LNCAP (cell line): ENCODE data around the gene YWHAG.

Source experiments
- TF ChIP-seq, protein P1 (sequence below): fragments of 450-650 bp; IDR thresholded peaks from 2 replicates; pipeline ENCODE4 v1.5.1; 2017; ENCODE audit warnings: mild to moderate bottlenecking

YWHAG gene

DNA sequence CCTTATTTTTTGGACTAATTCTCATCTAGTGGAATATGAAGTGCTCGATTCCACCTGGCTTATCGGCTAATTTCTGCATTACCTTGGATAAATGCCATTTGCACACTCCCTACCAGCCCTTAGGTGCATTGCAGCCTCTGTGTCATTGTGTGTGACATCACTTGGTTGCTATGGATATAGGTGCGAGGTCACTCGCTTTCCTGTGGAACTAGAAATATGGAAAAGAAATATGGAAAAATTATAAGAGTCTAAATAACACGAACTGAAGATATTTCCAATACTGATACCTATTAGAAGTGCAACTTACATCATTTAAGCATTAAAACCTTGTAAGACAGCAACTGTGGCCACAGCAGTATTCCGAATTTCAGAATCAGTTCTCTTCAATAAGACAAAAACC lies 2.0 kb downstream of the YWHAG start:
- TF ChIP-seq, protein P1, sequence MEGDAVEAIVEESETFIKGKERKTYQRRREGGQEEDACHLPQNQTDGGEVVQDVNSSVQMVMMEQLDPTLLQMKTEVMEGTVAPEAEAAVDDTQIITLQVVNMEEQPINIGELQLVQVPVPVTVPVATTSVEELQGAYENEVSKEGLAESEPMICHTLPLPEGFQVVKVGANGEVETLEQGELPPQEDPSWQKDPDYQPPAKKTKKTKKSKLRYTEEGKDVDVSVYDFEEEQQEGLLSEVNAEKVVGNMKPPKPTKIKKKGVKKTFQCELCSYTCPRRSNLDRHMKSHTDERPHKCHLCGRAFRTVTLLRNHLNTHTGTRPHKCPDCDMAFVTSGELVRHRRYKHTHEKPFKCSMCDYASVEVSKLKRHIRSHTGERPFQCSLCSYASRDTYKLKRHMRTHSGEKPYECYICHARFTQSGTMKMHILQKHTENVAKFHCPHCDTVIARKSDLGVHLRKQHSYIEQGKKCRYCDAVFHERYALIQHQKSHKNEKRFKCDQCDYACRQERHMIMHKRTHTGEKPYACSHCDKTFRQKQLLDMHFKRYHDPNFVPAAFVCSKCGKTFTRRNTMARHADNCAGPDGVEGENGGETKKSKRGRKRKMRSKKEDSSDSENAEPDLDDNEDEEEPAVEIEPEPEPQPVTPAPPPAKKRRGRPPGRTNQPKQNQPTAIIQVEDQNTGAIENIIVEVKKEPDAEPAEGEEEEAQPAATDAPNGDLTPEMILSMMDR, result no peak

DNA sequence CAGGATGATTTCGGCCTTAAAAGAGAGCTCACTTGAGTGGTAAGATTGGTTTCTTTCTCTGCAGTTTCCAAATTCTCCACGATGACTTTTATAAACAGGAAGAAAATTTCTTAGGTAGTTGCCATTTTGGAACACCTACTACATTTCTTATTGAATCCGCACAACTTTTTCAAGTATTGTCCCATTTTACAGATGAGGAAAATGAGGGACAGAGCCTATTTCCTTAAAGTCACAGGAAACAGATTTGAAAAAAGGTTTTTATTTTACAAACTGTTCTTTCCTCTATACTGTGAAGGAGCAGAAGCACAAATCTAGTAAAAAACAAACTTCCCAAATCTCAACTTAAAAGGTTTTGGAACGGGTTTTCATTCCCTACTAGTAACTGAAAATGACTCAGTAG lies 2.7 kb downstream of the YWHAG start:
- TF ChIP-seq, protein P1, result no peak

DNA sequence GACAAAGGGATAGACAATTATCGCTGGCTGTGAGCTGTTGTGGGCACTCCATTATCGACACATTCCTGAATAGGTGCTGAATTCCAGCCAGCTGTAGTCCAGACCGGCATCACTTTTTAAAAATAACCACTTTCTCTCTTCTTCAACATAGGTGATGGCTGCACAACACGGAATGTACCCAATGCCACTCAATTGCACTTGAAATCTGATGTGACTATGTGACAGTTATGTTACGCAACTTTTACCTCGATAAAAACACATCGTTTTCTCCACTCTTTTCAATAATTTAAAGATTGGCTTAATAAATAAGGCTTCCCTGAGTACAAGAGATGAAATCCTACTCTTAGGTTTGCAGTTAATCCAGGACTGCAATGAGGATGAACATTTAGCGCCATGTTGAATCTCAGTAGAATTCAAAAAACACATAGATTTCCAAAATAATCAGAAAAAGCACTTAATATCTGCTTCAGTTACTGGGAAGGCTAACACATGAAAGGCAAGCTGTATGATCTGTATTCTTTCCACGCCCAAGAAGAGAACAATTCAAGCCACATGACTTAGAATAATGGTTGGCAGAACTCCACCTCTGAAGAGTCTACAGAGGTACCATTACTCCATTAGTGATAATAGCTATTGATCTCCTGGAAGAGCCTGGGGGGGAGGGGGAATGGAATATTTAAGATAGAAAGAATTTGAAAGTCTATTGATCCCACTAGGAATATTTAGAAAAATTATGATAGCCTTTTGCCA lies 3.6 kb downstream of the YWHAG start:
- TF ChIP-seq, protein P1, result no peak

DNA sequence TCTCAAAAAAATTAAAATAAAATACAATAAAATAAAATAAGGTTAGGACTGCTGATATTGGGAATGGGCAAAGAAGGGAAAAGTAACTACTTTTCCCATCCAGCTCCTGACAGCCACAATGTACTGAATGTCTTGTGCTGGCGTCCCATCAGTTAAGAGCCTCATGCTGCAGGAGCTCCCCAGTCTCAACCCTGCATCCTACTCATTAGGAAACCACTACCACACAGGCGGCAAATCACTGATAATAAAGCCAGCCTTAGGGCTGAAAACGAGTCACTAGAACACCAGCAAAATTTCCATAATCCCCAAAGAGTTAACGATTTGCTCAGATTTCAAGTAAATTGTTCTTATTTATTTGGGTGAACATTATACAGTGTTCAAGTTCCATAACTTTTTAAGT lies 4.3 kb downstream of the YWHAG start:
- TF ChIP-seq, protein P1, result no peak

DNA sequence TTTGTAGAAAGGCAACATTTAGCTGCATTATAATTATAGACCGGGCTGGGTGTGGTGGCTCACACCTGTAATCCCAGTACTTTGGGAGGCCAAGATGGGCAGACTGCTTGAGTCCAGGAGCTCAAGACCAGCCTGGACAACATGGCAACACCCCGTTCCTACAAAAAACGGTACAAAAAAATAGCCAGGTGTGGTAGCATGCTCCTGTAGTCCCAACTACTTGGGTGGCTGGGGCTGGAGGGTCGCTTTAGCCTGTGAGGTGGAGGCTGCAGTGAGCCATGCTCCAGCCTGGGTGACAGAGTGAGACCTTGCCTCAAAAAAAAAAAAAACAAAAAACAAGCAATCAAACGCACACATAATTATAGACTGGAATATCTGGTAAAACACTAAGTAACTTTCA lies 5.0 kb downstream of the YWHAG start:
- TF ChIP-seq, protein P1, result no peak

DNA sequence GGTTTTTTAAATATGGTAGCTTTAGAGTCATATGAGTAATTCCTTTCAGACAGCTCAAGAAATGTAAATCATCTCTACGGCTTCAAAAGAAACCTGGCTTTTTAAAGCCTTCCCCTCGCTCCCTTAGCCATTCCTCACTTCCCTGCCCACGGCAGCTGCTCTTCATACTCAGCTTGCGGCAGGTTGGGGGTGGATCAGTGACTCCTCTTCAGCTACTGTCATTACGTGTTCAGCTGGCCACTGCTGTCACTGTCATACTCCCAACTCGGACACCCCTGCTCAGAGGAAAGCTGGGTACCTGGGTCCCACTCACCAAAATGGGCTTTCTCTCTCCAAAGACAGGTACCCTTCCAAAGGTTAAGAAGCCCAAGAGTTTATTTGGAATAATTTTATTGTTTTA lies 6.6 kb downstream of the YWHAG start:
- TF ChIP-seq, protein P1, result no peak

DNA sequence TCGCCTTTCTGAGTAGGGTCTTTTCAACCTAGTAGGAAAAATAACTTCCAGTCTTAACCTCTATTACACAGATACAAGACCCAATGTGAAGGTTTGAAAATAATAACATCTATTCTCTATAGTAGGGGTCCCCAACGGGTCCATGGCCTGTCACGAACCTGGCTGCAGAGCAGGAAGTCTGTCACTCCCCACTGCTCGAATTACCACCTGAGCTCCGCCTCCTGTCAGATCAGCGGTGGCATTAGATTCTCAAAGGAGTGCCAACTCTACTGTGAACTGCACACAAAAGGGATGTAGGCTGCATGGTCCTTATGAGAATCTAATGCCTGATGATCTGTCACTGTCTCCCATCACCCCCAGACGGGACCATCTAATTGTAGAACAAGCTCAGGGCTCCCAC lies 7.4 kb downstream of the YWHAG start:
- TF ChIP-seq, protein P1, result no peak

DNA sequence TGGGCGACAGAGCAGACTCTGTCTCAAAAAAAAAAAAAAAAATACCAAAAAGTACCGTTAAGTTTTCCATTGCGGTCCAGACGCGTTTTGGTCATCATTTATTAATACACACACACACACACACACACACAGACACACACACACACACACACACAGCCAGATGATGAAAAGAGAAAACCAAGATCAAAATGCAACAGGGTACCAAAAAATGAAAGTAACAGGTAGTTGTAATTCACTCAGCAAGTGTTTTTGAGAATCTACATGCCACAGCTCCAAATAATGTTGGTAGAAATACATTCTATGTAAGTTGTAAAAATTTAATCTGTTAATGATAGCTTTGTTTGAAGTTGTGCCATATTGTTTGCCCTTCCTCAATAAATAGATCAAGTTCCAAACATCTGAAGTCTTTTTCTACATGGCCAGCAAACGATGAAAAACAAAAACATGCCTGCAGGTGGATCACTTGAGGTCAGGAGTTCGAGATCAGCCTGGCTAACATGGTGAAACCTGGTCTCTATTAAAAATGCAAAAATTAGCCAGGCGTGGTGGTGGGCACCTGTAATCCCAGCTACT lies 9.4 kb downstream of the YWHAG start:
- TF ChIP-seq, protein P1, result no peak
